HG03103 (cell line): Measurements from ENCODE around the gene WDR27.
"Not testable (repeated sequence)": the region's sequence is repeated elsewhere in the genome, so short reads cannot be mapped to it uniquely, and the experiment has no call there.

Experiments used
- ATAC-seq: cut with Tn5 transposase; IDR thresholded peaks from one replicate; pipeline ENCODE4 v1.9.1; 2021; ENCODE audit warnings: low read depth; ENCODE audit not compliant: unreplicated experiment

Gene WDR27

GRCh38 chr6:169666441-169666840, 35.4 kb downstream of the WDR27 start:
- no peak for ATAC-seq

GRCh38 chr6:169665289-169665688, 36.5 kb downstream of the WDR27 start:
- ATAC-seq: no peak

DNA sequence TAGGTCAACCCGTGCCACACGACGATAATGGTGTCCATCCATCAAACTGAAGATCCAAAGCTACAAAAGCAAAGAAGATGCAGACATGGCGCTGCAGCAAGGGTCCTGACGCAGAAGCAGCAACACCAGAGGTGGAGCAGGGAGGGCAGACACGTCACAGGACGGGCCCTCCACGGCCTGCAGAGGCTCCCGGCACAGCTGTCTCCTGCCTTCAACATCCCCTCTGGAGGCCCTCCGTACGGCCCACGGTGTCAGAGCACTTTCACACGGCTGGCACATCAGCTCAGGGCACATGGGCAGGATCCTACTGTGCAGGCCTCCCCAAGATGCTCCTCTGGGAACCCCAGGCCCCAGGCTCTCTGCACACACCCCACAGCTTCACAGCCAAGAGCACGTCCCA, 37.6 kb downstream of the WDR27 start:
- no peak for ATAC-seq

DNA sequence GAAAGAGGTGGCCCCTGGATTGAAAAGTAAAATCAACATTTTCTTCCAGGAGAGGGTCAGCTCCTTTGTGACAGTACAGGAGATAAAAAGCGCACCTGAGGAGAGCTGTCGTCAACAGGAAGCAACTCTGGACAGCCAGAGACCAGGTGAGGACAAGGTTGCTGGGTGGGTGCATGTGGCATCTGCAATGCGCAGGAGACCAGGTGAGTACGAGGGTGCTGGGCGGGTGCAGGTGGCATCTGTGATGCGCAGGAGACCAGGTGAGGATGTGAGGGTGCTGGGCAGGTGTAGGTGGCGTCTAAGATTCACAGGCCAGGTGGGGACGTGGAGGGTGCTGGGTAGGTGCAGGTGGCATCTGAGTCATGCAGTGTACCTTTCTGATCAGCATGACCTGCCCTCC, 38.4 kb downstream of the WDR27 start:
- no peak for ATAC-seq

DNA sequence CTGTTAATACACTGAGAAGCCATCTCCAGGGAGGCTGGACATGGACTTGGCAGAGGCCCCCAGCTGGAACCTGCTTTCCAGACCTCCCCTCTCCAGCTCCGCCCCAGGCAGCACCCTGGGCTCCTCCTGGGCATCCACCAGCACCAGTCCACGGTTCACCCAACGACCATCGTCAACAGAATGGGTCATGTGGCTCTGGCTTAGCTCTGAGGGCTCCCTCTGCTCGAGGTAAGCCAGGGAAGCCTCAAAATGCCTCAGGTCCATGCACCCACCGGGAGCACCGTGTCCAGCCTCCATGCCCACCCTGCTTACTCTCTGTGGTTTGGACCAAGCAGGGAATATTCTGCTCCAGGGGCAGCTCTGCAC, 40.5 kb downstream of the WDR27 start:
- no peak for ATAC-seq

DNA sequence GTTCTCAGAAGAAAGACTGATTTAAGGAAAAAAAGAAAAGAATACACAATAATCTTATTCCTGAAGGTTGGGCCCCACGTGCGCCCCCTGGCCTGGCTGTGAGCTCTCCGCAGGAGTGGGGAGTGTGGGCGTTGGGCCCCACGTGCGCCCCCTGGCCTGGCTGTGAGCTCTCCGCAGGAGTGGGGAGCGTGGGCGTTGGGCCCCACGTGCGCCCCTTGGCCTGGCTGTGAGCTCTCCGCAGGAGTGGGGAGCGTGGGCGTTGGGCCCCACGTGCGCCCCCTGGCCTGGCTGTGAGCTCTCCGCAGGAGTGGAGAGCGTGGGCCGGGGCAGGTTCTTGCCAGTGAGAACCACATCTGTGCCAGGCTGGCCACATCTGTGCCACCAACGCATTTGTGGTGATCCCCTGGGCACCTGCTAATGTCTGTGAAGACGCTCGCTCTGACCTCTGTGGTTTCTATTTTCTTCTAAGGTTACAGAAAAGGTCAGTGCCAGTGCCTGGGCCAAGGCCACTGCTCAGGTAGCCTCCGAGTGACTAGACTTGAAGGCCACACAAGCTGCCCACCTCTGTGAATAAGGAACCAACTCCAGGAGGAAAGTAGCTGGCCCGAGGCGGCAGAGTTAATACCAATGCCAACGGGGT, 41.0 kb downstream of the WDR27 start:
- no peak for ATAC-seq

GRCh38 chr6:169659820-169660610, 41.8 kb downstream of the WDR27 start:
- no peak for ATAC-seq

DNA sequence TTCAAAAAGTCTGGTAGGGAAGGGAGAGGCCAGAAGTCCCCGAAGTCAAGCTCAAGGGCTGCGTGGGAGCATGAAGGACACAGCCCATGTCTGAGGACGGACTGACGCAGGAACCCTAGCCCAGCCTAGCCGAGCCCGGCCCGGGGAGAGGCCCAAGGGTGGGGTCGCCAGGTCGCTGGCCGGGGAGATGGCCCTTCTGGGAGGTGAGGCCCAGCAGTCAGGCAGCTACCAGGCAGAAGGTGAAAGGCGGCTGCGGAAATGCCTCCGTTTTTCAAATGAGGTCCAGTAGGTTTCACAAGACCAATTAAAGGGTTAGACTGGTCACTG, 44.6 kb downstream of the WDR27 start:
- ATAC-seq: no peak

- no peak for ATAC-seq
These were observed 45.1 kb downstream of the WDR27 start for GRCh38 chr6:169656546-169657283.

DNA sequence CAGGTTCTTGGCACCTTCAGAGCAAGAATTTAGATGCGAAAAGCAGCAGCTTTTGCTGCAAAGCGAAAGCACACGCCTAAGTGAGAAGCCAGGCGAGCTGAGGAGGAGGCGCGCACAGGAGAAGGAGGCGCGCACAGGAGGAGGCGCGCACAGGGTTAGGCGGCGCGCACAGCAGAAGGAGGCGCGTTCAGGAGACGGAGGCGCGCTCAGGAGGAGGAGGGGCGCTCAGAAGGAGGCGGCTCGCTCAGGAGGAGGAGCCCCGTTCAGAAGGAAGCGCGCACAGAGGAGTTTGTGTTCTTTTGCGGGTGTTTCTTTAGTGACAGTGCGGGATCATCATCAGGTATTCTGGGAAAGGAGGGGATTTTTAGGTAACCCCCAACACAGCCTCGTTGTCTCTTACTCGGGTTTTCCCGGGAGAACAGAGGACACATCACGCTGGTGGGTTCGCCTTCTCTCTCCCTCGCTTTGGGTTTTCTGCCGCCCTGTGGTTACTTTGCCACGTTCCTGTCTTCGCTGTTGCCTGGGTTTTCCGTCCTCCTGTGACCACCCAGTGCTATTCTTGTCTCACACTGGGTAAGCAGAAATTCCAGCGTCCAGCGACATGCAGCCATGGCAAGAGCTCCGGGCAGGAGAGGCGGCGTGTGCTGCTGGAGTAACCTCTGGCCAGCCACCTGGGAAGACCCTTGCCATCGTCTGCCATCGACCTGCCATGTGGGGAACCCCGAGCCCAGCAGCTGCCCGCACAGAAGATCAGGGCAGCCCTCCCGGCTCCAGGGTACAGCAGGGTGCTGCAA, 47.0 kb downstream of the WDR27 start:
- ATAC-seq: peak; percentile 92

- no peak for ATAC-seq
These were observed 48.1 kb downstream of the WDR27 start for GRCh38 chr6:169653691-169654090.

GRCh38 chr6:169652896-169653295, 48.9 kb downstream of the WDR27 start:
- no peak for ATAC-seq

DNA sequence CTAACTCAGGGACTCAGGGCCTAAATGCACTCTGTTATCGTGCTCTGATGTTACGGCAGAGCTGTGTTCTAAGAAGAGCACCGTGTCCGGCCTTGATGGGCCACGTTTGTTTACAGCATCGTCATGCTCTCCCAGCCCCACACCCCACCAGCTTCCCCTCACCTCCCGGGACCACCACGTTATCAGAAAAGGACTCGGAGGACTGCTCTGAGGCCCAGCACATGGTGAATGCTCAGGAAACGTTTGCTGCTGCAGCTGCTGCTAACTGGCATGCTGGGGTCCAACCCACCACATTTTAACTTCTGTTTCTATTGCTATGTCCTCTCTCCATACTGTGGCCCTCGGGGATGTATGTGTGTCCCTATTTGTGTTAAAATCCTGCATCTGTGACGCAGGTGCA, 50.3 kb downstream of the WDR27 start:
- ATAC-seq: no peak

GRCh38 chr6:169650959-169651292, 50.9 kb downstream of the WDR27 start:
- no peak for ATAC-seq

DNA sequence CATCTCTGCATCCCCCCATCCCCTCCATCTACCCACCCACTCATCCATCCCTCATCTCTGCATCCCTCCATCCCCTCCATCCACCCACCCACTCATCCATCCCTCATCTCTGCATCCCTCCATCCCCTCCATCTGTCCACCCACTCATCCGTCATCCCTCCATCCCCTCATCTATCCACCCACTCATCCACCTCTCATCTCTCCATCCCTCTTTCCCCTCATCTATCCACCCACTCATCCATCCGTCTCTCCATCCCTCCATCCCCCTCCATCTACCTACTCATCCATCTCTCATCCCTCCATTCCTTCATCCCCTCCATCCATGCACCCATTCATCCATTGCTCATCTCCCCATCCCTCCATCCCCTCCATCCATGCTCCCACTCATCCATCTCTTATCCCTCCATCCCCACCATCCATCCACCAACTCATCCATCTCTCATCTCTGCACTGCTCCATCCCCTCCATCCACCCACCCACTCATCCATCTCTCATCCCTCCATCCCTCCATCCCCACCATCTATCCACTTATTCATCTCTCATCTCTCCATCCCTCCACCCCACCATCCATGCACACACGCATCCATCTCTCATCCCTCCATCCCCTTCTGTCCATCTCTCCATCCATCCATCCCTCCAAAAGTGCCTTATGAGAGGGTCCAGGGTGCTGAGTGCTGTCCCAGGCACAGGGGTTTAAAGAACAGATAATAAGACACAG, 51.4 kb downstream of the WDR27 start:
- no peak for ATAC-seq

DNA sequence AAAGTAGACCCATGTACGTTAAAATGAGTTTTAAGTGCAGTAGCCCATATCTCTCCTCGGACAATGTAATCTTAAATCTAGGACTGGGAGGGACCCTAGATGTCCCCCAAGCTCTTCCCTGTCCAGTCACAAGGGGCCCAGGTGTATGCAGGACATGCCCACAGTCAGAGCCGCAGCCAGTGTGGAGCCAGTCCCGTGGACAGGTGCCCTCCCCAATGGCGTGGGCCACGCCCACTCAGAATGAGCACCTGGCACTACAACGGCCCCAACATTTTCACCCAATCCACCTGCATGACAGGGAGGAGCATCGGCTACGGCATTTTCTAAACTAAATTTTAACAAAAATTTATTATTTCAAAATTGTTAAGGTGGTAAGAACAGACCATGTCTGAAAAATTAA, 53.2 kb downstream of the WDR27 start:
- ATAC-seq: no peak

DNA sequence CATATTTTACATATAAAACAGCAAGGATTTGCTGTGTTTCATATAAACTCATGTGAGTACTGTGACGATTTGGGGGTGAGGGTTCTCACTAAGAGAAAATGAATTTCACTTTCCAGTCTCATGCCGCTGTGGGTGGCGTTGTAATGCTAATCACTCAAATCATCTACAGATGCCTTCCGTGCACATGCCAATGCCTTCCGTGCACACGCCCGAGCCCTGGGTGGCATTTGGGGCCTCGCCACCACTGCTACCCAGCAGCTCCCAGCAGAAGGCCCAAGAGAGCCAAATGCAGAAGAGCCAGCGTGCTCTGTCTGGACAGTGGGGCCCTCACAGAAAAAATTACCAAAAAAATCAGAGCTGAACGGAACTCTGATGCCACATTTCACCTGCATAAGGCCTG, 53.7 kb downstream of the WDR27 start:
- ATAC-seq: no peak

DNA sequence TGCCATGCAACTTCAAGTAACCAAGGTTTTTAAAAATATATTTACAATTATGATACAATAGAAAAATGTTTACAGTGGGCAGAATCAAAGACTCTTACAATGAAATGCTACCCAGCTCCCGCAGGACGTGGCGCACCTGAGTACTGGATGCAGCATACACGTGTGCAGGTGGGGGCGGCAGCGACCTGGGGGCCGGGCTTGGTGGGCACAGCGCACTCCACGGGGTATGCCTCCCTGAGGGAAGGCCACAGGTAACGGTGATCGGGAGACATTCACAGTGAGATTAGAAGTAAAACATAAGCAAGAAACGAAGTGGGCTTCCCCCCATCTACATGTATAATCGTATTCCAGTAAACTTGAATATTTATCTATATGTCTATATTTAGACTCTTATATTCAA, 54.2 kb downstream of the WDR27 start:
- no peak for ATAC-seq

DNA sequence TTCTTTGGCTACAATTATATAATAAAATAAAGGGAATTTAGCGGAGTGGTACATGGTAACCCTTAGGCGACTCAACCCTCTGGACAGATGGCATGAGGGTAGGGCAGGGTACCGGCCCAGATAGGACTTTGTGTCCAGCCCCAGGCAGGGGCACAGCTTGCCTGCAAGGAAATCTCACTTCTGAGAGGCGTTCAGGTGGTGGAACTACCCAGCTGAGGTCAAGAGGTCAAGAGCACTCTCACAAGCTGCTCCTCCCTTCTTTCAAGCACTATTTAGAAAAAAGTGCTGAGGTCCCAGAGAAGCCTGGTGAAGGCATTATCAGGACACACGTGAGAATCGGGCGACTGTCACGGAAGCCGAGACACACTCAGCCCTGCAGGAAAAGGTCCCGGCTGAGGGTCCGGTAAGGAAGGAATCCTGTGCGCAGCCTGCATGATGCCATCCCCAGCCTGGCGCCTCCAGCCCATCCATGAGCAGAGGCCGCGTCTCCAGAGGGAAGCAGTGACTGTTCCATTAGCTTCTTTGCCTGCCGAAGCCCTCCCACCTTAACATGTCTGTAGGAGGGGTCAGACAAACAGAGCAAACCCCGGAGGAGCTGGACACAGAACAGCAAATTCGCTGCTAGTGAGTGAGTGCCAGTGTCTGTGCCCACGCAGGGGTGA, 54.8 kb downstream of the WDR27 start:
- no peak for ATAC-seq

- not testable (repeated sequence) for ATAC-seq
These were observed 56.4 kb downstream of the WDR27 start for GRCh38 chr6:169645459-169645858.
